DND-41 (cell line): Measurements from ENCODE around the gene JAGN1.

Experiments
- CTCF ChIP-seq: IDR thresholded peaks from 2 replicates; pipeline ENCODE4 v1.5.1; 2012; ENCODE audit warnings: borderline replicate concordance, low read length, moderate library complexity, mild to moderate bottlenecking; ENCODE audit not compliant: poor library complexity, severe bottlenecking; ENCODE audit errors: extremely low read depth
- EZH2 ChIP-seq: IDR thresholded peaks from 3 replicates; pipeline ENCODE4 v1.6.1; 2012; ENCODE audit warnings: borderline replicate concordance, low read depth, mild to moderate bottlenecking, moderate library complexity, low read length, inconsistent platforms; ENCODE audit not compliant: severe bottlenecking

GRCh38 chr3:9864200-9864927 lies 26.0 kb upstream of the JAGN1 start:
- no peak for TF ChIP-seq CTCF
- TF ChIP-seq EZH2: no peak
